GM20431 (cell line): Measurements from ENCODE around the gene EFS.
"Not testable (repeated sequence)": the region's sequence is repeated elsewhere in the genome, so short reads cannot be mapped to it uniquely, and the experiment has no call there.

Experiments
- in situ Hi-C: fragments of 300-500 bp; cut with MseI, MboI; formaldehyde crosslinking; loops from one replicate; pipeline ENCODE4 v1.15.0; 2020; ENCODE audit warnings: low sequenced_read_pairs; ENCODE audit not compliant: unreplicated experiment

The EFS gene

DNA sequence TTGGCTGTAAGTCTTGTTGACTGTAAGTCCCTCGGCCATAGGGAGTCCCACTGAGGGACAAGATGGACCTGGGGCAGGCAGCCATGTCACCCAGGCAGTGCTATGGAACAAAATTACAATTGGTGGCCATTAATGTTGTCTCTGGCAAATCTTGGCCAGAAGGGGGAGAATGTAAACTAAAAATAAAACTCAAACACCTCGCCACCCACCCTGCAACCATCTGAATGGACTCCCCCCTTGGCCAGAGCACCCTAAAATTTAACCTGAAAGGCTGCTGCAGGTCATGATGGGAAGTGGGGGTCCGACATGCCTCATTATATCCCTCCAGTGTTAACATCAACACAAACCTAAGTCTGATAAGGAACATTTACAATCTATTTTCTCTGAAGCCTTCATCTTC is 20.5 kb downstream of the EFS start:
- in situ Hi-C loops, result no loop called here

DNA sequence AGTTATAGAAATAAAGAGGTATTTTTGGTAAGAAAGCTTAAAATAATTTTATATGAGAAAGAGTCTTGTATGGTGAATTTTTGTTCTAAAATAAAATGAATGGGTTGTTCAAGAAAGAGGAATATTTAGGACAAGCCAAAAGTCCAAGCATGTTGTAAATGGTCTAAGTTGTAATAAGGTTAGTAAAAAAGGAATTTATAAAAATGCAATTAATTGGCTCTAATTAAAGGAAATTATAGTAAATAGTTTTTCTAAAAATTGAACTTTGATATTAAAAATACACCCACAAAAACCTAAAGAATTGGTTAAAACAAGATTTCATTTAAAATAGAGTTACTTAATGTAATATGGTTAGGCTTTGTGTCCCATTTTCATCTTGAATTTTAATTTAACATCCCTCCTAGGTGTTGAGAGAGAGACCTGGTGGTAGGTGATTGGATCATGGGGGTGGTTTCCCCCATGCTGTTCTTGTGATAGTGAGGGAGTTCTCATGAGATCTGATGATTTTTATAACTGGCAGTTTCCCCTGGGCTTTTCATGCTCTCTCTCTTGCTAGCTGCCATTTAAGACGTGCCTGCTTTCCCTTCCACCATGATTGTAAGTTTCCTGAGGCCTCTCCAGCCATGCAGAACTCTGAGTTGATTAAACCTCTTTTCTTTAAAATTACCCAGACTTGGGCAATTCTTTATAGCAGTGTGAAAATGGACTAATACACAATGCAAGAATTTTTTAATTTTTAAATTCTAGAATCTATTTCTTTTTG is 25.3 kb downstream of the EFS start:
- in situ Hi-C loops, result no loop called here

DNA sequence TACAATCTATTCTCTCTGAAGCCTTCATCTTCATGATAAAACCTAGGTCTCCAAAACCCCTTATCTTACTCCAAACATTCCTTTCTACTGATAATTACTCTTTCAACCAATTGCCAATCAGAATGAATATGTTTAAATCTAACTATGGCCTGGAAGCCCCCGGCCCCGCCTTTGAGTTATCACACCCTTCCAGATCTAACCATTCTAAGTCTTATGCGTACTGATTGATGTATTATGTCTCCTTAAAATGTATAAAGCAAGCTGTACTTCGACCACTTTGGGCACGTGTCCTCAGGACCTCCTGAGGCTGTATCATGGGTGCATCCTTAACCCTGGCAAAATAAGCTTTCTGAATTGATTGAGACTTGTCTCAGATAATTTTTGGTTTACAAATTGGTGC is 29.3 kb downstream of the EFS start:
- in situ Hi-C loops, result no loop called here

DNA sequence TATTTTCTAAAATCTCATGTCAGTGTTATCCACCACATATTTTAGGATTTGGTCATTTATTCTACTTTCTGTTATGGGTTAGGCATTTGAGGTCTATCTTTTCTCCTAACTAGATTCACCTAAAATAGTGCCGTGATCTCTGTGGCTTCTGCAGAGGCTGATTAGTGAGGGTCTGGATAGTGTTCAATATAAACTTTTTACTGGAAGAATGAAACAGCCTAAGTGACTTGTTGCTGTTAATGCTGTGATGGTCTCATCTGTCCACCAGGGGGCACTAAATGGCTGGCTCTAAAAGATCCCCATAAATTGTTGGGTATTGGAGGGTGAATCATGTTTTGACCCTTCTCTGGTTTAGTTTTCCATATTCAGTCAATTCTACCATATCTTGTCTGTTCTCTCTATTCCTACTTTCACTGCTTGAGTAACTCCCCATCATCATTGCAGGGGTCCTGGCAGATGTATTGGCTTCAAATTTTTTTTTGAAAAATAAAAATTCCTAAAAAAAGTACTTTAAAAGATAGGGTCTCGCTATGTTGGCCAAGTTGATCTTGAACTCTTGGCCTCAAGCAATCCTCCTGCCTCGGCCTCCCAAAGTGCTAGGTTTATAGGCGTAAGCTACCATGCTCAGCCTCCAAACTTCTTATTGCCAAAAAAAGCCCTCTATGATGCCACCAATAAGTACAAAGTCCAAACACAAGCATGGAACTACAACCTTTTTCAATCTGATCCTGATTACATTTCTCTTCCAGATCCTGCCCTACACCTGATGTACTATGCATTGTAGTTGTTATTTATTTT is 36.8 kb downstream of the EFS start:
- in situ Hi-C loops, result no loop called here

DNA sequence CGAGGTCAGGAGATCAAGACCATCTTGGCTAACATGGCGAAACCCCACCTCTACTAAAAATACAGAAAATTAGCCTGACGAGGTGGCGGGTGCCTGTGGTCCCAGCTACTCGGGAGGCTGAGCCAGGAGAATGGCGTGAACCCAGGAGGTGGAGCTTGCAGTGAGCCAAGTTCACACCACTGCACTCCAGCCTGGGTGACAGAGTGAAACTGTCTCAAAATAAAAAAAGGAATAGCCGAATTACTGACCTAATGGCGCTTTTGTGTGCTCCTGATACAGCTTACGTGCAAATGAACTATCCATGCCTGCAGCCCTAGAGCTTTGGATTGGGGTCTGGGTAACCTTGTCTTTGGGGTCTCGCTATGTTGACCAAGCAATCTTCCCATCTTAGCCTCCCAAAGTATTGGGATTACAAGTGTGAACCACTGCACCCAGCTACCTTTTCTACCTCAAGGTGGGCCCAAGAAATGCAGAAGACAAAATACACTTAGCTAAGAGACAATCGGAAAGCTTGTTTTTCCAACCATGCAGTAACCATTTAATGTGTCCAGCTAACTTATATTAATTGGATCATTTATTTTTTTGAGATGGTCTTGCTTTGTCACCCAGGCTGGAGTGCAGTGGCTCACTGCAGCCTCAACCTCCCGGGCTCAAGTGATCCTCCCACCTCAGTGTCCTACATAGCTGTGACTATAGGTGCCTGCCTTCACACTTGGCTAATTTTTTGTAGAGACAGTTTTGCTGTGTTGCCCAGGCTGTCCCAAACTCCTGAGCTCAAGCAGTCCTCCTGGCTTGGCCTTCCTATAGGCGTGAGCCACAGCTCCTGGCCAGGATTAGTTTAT is 38.3 kb downstream of the EFS start:
- in situ Hi-C loops, result no loop called here

DNA sequence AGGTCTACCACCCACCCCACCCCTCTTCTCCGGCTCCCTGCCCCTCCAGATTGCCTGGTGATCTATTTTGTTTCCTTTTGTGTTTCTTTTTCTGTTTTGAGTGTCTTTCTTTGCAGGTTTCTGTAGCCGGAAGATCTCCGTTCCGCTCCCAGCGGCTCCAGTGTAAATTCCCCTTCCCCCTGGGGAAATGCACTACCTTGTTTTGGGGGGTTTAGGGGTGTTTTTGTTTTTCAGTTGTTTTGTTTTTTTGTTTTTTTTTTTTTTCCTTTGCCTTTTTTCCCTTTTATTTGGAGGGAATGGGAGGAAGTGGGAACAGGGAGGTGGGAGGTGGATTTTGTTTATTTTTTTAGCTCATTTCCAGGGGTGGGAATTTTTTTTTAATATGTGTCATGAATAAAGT is 39.2 kb downstream of the EFS start:
- in situ Hi-C loops, result not testable (repeated sequence)

DNA sequence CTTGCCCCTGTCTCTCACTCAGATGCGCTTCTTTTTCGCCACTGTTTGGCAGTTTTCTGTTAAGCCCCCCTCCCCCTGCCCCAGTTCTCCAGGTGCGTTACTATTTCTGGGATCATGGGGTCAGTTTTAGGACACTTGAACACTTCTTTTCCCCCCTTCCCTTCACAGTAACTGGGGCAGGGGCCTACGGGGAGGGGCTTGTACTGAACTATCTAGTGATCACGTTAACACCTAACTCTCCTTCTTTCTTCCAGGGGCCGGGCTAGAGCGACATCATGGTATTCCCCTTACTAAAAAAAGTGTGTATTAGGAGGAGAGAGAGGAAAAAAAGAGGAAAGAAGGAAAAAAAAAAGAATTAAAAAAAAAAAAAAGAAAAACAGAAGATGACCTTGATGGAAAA is 40.0 kb downstream of the EFS start:
- in situ Hi-C loops, result no loop called here

DNA sequence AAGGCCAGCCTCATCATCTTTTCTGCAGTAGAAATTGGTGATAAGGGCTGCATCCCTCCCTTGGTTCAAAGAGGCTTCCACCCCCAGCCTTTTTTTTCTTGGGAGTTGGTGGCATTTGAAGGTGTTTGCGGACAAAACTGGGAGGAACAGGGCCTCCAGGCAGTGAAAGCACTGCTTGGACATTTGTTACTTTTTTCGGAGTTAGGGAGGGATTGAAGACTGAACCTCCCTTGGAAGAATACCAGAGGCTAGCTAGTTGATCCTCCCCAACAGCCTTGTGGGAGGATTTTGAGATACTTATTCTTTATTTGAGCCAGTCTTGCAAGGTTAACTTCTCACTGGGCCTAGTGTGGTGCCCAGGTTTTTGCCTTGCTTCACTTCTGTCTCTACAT is 40.5 kb downstream of the EFS start:
- in situ Hi-C loops, result no loop called here

DNA sequence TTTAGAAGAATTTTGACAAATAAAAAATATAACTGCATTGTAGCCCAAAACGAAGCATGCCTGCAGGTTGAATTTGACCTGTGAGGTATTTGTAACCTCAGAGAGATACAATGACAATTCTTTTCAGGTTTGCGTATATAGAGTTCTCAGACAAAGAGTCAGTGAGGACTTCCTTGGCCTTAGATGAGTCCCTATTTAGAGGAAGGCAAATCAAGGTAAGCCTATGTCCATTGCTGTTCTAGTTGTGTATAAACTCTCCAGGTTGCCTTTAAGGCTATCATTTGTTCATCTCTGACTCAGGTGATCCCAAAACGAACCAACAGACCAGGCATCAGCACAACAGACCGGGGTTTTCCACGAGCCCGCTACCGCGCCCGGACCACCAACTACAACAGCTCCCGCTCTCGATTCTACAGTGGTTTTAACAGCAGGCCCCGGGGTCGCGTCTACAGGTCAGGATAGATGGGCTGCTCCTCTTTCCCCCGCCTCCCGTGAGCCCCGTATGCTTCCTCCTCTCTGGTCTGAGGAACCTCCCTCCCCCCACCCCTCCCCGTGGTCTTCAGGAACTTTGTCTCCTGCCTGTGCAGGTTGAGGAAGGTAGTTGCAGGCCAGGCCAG is 41.0 kb downstream of the EFS start:
- in situ Hi-C loops, result no loop called here

DNA sequence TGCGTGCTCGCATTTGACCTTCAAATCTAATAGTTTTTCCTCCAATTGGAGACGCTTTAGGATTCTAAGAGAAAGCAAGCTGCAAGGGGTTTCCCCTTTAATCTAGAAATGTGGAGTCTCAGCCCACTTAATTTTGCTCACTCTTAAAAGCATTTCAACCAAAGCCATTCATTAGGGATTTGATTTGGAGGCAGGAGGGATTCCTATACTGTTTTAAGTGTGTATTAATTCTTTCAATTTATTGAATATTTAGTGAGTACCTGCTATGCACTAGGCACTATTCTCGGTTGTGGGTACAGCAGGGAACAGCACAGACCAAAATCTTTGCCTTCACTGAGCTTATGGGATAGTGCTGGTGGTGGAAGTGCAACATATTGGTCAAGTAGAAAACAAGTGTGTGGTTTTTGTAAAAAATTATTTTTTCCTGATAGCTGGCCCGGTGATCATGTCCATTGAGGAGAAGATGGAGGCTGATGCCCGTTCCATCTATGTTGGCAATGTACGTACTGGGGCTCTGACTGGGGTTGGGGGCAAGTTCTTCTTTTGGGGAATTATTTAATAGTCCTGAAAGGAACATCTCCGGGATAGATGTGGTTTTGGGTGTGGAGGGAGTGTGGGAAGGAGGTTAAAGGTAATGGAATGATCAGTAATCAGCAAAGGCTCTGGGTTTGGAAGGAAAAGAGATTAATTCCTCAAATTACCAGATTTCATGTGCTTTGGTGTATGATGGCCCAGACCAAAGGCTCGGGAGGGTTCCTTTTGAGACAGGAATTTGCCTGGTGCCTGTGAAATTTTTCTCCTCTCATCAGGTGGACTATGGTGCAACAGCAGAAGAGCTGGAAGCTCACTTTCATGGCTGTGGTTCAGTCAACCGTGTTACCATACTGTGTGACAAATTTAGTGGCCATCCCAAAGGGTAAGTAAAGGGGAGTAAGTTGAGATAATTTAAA is 42.1 kb downstream of the EFS start:
- in situ Hi-C loops, result no loop called here

DNA sequence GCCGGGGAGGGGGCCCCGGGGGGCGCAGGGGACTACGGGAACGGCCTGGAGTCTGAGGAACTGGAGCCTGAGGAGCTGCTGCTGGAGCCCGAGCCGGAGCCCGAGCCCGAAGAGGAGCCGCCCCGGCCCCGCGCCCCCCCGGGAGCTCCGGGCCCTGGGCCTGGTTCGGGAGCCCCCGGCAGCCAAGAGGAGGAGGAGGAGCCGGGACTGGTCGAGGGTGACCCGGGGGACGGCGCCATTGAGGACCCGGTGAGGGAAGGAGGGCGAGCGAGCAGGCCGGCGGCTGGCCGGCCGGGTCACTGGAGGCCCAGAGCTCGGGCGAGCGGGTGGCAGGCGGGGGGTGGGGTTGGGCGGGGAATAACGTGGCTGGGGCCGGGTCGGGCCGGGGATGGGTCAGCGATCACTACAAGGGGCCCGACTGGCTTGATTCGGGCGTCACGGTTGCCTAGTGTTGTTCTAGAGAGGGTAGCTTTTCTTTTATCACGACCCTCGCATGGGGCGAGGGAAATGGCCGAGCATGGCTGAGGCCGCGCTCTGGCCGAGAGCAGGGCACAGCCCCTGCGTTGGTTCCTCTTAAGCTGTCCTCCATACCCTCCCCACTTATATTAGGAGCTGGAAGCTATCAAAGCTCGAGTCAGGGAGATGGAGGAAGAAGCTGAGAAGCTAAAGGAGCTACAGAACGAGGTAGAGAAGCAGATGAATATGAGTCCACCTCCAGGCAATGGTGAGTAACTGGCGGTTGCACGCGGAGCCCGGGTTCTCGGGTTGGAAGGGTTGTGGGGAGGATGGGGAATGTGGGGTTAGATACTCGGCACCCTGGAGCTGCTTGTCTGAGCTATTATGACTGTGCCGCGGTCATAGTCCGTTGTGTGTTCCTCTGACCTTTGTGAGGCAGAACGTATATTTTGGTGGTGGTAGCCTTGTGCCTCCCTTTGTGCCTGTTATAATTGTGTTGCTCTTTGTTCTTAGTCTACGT is 43.1 kb downstream of the EFS start:
- in situ Hi-C loops, result no loop called here

DNA sequence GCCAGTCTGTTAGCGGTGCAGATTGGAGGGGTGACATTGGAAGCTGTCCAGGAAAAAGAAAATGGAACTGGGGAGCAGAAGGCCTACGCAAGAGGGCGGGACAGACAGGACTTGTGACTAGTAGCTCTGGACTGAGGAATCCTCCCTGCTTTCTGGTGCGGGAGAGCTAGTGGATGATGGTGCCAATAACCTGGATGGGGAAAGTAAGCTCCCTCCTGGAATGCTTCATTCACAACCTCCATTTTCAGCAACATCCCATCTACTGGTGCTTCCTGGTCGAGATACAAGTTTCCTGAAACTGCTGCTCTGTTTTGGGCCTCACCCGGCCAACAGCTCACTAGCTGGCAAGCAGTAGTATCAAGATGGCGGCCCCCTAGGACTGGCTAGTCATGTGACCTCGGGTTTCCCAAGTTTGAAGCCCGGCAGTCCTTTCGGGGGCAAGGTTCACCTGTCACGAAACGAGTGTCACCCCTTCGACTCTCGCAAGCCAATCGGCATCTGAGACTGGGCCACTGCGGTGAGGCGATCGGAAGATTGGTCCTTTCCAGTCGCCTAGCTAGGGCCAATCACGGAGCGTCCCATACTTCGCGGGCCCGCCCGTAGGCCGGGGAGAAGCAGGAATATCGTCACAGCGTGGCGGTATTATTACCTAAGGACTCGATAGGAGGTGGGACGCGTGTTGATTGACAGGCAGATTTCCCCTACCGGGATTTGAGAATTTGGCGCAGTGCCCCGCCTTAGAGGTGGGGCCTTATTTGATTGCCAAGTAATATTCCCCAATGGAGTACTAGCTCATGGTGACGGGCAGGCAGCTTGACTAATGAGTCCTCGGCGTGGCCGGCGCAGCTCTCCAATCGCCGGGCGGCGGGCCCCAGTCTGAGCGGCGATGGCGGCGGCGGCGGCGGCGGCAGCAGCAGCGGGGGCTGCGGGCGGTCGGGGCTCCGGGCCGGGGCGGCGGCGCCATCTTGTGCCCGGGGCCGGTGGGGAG is 44.1 kb downstream of the EFS start, which contains the start of gene PABPN1:
TSS of gene PABPN1 (plus strand) at position 874 of the 988 bp plus-strand sequence. CDS start at position 887, 13 bp downstream.
- in situ Hi-C loops, result no loop called here

DNA sequence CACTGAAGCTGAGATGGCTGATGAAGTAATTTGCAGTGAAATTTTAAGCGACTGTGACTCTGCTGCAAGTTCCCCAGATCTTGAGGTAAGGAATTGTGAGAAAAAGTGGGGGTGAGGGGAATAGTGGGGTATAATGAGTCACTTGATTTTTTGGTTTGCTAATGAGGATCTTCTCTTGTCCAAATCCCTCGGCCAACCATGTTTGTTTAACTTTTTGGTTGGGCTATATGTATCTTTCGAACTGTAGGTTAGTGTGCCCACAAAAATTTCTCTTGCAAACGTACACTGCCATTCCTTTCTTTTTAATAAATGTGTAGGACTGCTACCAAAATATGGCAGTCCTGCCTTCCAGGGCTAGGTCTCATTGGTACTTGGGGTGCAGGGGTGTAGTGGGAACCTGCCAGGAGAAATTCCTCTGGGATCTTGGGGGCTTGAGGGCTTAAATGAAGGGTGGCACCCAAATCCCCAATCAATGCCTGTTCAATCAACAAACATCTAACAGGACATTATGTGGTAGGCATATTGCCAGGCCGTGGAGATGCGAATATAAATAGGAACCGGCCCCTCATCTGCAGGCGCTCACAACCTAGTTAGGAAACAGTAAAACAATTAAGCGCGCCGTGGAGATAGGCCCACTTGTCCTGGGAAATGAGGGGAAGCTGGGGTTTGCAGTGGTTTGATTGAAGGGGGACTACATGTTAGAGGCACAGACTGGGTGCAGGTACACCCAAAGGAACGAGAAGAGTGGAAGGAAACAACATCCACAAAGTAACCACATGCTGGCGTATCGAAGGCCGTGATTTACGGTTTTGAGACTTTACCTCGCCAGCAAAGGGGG is 45.0 kb downstream of the EFS start:
- in situ Hi-C loops, result no loop called here

DNA sequence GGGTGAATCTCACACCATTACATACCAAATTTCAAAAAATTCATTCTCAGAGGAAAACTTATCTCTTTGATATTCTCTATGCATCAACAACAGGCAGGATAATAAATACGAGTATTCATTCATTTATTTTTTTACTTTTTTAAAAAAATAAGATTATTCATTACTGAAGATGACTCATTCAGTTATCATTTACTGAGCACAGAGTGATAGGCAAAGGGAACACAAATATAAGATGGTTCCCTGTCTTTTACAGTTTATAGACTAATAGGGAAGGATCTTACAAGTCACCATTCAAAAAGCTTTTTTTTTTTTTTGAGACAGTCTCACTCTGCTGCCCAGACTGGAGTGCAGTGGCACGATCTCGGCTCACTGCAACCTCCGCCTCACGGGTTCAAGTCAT is 48.7 kb downstream of the EFS start:
- in situ Hi-C loops, result no loop called here

DNA sequence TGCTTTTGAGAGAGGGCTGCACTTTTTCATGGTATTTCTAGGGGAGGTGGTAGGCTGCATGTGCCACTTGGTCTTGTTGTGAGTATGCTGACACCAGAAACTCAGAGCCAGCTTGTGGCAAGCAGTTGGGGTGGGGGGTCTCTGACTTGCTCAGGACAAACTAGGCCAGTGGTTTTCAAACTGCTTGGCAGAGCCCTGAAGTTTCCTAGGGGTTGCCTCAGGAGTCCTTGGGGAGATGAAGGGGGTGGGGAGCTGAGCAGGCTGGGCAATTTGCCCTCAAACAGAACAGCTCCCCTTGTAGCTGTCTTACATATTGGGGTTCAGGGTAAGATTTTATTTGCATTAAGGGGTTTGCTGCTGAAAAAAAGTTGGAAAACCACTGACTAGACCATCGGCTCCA is 54.4 kb downstream of the EFS start:
- in situ Hi-C loops, result no loop called here
